PC-9 (cell line): ENCODE results near the gene TMTC4. TPM values are rescaled to one million over a fixed set of nuclear protein-coding genes. Genes with fewer than 3 reads are reported as not detected.

Experiments
- BruUV-seq: library from RNA; stranded (reverse); fragments of 400-500 nt; replicated peaks from 2 replicates; lab custom pipeline; 2021; lab: Mats Ljungman, UMichigan
- CTCF ChIA-PET: fragments of 300-600 bp; sonication (Branson Sonifier 250); formaldehyde crosslinking; loops from one replicate; lab custom pipeline; 2022; ENCODE audit warnings: antibody characterized with exemption; lab: Charles Lee
- POLR2A ChIA-PET: fragments of 300-600 bp; sonication (Branson Sonifier 250); formaldehyde crosslinking; loops from one replicate; lab custom pipeline; 2022; ENCODE audit warnings: antibody characterized with exemption; ENCODE audit not compliant: unreplicated experiment; lab: Charles Lee
- DNase-seq, 2 experiments: peaks; one replicate each; pipeline versions ENCODE4 v3.0.0 to v3.0.0-alpha.2; 2015 to 2022; ENCODE audit warnings: mixed read lengths in 1 of 2
- H2AFZ ChIP-seq: fragments of 200-600 bp; sonication (generic); 2 replicates; pipeline ENCODE4 v1.8.1; 2017; ENCODE audit warnings: antibody characterized with exemption
- H3F3A ChIP-seq: fragments of 200-600 bp; sonication (generic); 2 replicates; pipeline ENCODE4 v1.8.1; 2017; ENCODE audit warnings: antibody characterized with exemption, mild to moderate bottlenecking, low read depth; ENCODE audit not compliant: insufficient read depth
- H3K27ac ChIP-seq: fragments of 200-600 bp; sonication (generic); 2 replicates; pipeline ENCODE4 v1.6.1; 2016; ENCODE audit warnings: mixed run types
- H3K27me3 ChIP-seq: fragments of 200-600 bp; sonication (generic); 2 replicates; pipeline ENCODE4 v1.6.1; 2016; ENCODE audit warnings: low read depth, mixed run types; ENCODE audit not compliant: insufficient read depth
- H3K36me3 ChIP-seq: fragments of 200-600 bp; sonication (generic); 2 replicates; pipeline ENCODE4 v1.6.1; 2016; ENCODE audit warnings: low read depth, mixed run types
- H3K4me1 ChIP-seq: fragments of 200-600 bp; sonication (generic); replicated peaks from 2 replicates; pipeline ENCODE4 v1.6.1; 2016; ENCODE audit warnings: mixed run types; ENCODE audit not compliant: insufficient read depth
- H3K4me2 ChIP-seq: fragments of 200-600 bp; sonication (generic); 2 replicates; pipeline ENCODE4 v1.6.1; 2017; ENCODE audit warnings: mixed run types
- H3K4me3 ChIP-seq: fragments of 200-600 bp; sonication (generic); 2 replicates; pipeline ENCODE4 v1.6.1; 2016; ENCODE audit warnings: mixed run types
- H3K79me2 ChIP-seq: fragments of 200-600 bp; sonication (generic); 2 replicates; pipeline ENCODE4 v1.6.1; 2017; ENCODE audit warnings: low read depth, mixed run types
- H3K9me2 ChIP-seq: fragments of 200-600 bp; sonication (generic); 2 replicates; pipeline ENCODE4 v1.8.1; 2017; ENCODE audit warnings: mild to moderate bottlenecking; ENCODE audit not compliant: insufficient read depth
- H3K9me3 ChIP-seq: fragments of 200-600 bp; sonication (generic); 2 replicates; pipeline ENCODE4 v1.8.1; 2016; ENCODE audit warnings: low read depth; ENCODE audit not compliant: insufficient read depth
- H4K20me1 ChIP-seq: fragments of 200-600 bp; sonication (generic); 2 replicates; pipeline ENCODE4 v1.8.1; 2017; ENCODE audit not compliant: insufficient read depth
- CTCF ChIP-seq: fragments of 200-600 bp; sonication (generic); conservative IDR thresholded peaks from 2 replicates; pipeline ENCODE4 v1.6.1; 2017; ENCODE audit warnings: mixed run types, antibody characterized with exemption, mild to moderate bottlenecking, moderate library complexity
- EZH2 ChIP-seq: fragments of 200-600 bp; sonication (generic); IDR thresholded peaks from 2 replicates; pipeline ENCODE4 v1.8.0; 2017; ENCODE audit warnings: antibody characterized with exemption, low read depth
- intact Hi-C: fragments of 100-400 bp; cut with micrococcal nuclease; formaldehyde crosslinking; loops from one replicate; pipeline ENCODE4 v1.10.0; 2022; ENCODE audit not compliant: unreplicated experiment
- total RNA-seq: library from RNA; stranded (reverse); gene quantifications from 2 replicates; pipeline ENCODE4 v1.2.3, GENCODE V29; 2021

Gene TMTC4
- total RNA-seq, 1 experiment from 2014 or later = 16.2 TPM

- no peaks in the 10 kb centered on the region for H3K27me3 ChIP-seq
- no peaks in the 10 kb centered on the region for H3F3A ChIP-seq
- no peaks in the 10 kb centered on the region for H3K9me3 ChIP-seq
- H3K4me2 ChIP-seq = no peak overlapping the region
- H2AFZ ChIP-seq = no peak overlapping the region
- no peaks in the 10 kb centered on the region for H3K9me2 ChIP-seq
- DNase-seq = peak; percentile 34 to 42
- no peaks in the 10 kb centered on the region for H4K20me1 ChIP-seq
- intact Hi-C loops = no loop called here
- no peak overlapping the region for H3K4me3 ChIP-seq
- BruUV-seq = no TSS peak
- H3K36me3 ChIP-seq = no peaks in the 10 kb centered on the region
- no peaks in the 10 kb centered on the region for H3K79me2 ChIP-seq
- ChIA-PET CTCF (no interaction called here), POLR2A (no interaction called here)
- no peak overlapping the region for H3K27ac ChIP-seq
- no peak for TF ChIP-seq EZH2
- no peak for TF ChIP-seq CTCF
- no peaks in the 10 kb centered on the region for H3K4me1 ChIP-seq
Measured at GRCh38 chr13:100597253-100597652, 77.3 kb downstream of the TMTC4 start.

DNA sequence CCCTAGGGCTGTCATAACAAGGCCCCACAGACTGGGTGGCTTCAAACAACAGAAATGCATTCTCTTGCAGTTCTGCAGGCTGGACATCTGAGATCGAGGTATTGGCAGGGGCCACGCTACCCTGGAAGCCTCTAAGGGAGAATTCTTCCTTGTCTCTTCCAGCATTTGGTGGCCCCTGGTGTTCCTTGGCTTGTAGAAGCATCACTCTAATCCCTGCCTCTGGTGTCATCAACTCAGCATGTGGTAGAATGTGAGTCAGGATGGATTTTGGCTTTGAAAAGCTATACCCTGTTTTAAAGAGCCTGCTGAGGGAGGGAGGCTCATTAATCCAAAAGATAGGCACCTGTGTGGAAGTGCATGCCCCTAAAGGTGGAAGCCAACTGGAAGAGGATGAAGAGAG lies 78.1 kb downstream of the TMTC4 start:
- Histone ChIP-seq H2AFZ (no peak overlapping the region), H3K79me2 (no peaks in the 10 kb centered on the region), H3K4me3 (no peak overlapping the region), H4K20me1 (no peaks in the 10 kb centered on the region), H3K9me2 (no peaks in the 10 kb centered on the region), H3K36me3 (no peaks in the 10 kb centered on the region), H3K4me1 (no peaks in the 10 kb centered on the region), H3K27me3 (no peaks in the 10 kb centered on the region), H3K27ac (no peak overlapping the region), H3K9me3 (no peaks in the 10 kb centered on the region), H3K4me2 (no peak overlapping the region), H3F3A (no peaks in the 10 kb centered on the region)
- no peak for TF ChIP-seq CTCF
- TF ChIP-seq EZH2 = no peak
- POLR2A ChIA-PET = no interaction called here
- intact Hi-C loops = no loop called here
- no peak for DNase-seq
- no TSS peak for BruUV-seq
- CTCF ChIA-PET = no interaction called here

GRCh38 chr13:100594731-100595130 lies 79.9 kb downstream of the TMTC4 start:
- Histone ChIP-seq H3K27me3 (no peaks in the 10 kb centered on the region), H2AFZ (no peak overlapping the region), H3K79me2 (no peaks in the 10 kb centered on the region), H3F3A (no peaks in the 10 kb centered on the region), H3K4me3 (no peak overlapping the region), H3K9me3 (no peaks in the 10 kb centered on the region), H4K20me1 (no peaks in the 10 kb centered on the region), H3K27ac (no peak overlapping the region), H3K4me2 (no peak overlapping the region), H3K4me1 (no peaks in the 10 kb centered on the region), H3K36me3 (no peaks in the 10 kb centered on the region), H3K9me2 (no peaks in the 10 kb centered on the region)
- intact Hi-C loops = loop anchor here (5.0 kb wide), 1 partner anchor 362 kb away; no protein-coding TSS in a partner anchor
- TF ChIP-seq CTCF (peak; percentile 50), EZH2 (no peak)
- CTCF ChIA-PET = no interaction called here
- DNase-seq = no peak
- POLR2A ChIA-PET = no interaction called here
- no TSS peak for BruUV-seq
